HG03469 (cell line): ENCODE results near the gene SLC7A5.

Experiments used
- ATAC-seq: cut with Tn5 transposase; IDR thresholded peaks from one replicate; pipeline ENCODE4 v1.9.1; 2021; ENCODE audit warnings: mild to moderate bottlenecking, moderate library complexity, moderate number of reproducible peaks; ENCODE audit not compliant: unreplicated experiment

The SLC7A5 gene

GRCh38 chr16:87847785-87848675, 21.3 kb downstream of the SLC7A5 start:
- ATAC-seq, result no peak

- no peak for ATAC-seq
Measured at GRCh38 chr16:87847467-87847784, 21.9 kb downstream of the SLC7A5 start.

- no peak for ATAC-seq
Measured at GRCh38 chr16:87846705-87847466, 22.4 kb downstream of the SLC7A5 start.

DNA sequence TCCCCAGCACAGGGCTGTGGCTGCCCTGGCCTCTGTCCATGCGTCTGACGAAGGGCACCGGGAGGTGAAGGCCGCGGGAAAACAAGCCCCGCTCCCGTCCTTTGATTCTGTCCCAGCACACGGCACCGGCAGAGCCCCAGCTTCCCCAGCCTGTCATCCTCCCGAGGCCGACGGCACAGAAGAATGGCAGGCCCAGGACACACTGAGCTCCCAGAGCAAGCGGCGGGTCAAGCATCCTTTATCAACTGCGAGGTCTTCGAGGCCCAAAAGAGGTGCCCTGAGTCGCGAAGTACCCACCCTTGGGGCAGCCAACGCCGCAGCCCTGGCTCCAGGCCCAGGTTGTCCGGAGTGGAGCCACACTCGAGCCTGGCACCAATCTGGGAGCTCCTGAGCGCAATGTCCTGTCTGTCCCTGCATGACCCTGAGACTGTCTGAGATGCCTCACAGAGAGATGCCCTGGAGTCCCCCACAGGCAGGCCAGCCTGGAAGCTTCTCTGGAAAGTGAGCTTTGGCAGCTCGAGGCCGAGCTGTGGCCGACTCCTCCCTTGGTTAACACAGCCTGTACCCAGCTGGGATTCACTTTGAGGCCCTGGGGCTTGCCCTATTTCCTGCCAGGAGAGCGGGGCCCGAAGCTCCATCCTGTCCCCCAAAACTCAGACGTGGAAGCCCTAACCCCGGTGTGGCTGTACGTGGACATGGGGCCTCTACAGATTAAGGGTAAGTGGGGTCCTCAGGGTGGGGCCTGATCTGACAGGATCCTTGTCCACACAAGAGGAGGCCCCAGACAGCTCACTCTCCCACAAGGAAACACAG, 23.3 kb downstream of the SLC7A5 start:
- no peak for ATAC-seq

- ATAC-seq, result no peak
Measured at GRCh38 chr16:87845213-87845612, 24.1 kb downstream of the SLC7A5 start.

DNA sequence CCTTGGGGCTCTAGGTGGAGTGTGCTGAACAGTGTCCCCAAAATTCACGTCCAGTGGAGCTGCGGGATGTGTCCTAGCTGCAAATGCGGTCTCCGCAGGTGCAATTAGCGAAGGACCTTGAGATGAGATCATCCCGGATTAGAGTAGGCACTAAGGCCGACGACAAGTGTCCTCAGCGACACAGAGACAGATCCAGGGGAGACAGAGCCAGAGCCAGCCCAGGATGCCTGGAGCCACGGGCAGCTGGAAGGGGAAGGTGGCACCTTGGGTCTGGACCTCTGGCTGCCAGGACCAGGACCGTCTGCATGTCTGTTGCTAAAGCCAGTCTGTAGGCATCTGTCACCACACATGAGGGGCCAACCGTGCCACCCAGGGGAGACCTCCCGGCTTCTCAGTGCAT, 24.5 kb downstream of the SLC7A5 start:
- ATAC-seq, result no peak

DNA sequence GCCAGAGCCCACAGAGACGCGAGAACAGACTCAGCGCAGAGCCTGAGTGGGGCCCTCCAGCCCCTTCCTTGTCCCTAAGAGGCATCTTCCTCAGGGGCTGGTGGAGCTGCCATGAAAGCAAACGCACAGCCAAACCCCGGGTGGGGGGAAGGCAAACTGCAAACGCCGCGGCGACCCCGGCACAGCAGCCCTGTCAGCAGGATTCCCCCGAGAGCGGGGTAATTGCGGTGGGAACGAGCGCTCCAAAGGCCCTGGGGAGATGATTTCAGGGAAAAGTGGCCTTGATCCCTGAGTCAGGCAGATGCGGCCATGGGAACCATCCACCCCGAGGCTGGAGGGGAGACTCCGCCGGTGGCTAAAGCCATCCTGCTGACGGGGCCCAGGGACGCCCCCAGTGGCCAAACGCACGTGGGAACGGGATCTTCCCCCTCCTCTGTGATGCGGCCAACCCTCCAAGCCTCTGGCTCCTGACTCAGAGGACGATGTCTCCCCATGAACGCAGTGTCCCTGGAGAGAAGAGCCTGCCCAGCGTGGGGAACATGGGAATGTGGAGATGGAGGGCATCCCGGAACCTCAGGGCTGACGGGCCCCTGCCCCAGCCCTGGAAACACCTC, 25.1 kb downstream of the SLC7A5 start:
- no peak for ATAC-seq

DNA sequence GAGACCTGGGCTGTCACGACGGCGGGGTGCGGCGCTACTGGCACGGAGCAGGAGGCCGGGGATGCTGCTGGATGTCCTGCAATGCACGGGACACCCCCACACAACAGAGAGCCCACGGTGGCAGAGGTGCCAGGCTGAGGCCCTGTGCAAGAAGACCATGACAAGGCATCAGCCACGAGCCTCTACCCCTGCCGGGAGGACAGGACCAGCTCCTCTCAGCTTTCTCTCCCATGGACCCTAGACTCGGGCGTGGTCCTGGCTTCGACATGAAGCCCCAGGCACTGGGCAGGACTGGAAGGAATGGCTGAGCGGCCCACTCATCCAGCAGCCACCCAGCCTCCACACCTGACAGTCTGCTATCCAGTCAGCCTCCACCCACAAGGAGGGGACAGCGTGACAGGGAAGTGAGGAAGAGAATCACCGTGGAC, 25.6 kb downstream of the SLC7A5 start:
- ATAC-seq, result no peak

GRCh38 chr16:87842209-87842869, 27.0 kb downstream of the SLC7A5 start:
- ATAC-seq, result no peak

- no peak for ATAC-seq
Measured at GRCh38 chr16:87841340-87842208, 27.7 kb downstream of the SLC7A5 start.

DNA sequence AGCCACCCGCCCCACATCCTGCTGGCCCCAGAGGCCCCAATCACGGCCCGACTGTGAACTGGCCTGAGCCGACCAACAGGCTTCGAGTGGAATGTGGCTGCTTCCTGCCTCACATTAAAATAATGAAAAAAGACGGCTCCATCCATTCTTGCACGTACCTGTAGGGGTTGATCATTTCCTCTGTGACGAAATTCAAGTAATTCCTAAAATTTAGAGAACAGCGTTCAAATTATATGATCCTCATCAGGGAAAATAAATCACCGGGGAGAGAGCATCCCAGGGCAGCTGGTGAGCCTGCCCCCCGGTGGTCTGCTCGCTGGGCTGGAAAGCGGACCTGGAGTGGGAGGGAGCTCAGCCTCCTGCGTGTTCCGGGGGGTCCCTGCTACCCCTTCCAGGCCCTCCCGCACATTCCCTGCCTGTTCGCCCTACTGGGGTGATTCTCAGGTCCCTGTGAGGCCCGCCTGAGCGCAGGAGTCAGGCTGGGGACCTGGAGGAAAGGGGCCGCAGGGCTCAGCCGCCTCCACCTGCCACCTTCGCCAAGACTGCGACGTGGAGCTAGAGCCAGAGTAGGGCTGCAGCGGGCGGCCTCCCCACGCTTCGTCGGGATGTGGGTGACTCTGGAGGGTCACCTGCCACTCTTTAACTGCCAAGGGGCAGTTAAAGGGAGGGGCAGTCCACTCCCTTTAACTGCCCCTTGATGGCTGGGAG, 28.9 kb downstream of the SLC7A5 start:
- ATAC-seq, result no peak

- ATAC-seq, result no peak
Measured at GRCh38 chr16:87839542-87840270, 29.6 kb downstream of the SLC7A5 start.

GRCh38 chr16:87838643-87839541, 30.4 kb downstream of the SLC7A5 start:
- ATAC-seq, result no peak

- no peak for ATAC-seq
Measured at GRCh38 chr16:87837627-87838289, 31.5 kb downstream of the SLC7A5 start.

- no peak for ATAC-seq
Measured at GRCh38 chr16:87836844-87837581, 32.3 kb downstream of the SLC7A5 start.

- no peak for ATAC-seq
Measured at GRCh38 chr16:87836346-87836843, 32.9 kb downstream of the SLC7A5 start.
